Breast epithelium (tissue), 4 donors: ENCODE results near the gene TTPAL. TPM values are rescaled to one million over a fixed set of nuclear protein-coding genes. Genes with fewer than 3 reads are reported as not detected.

Source experiments
- DNase-seq, 2 donors: peaks; one replicate each; pipeline ENCODE4 v3.0.0-alpha.2; 2019; ENCODE audit warnings: low spot score in 2 of 2
- H3K27ac ChIP-seq, 2 donors: fragments of 200-600 bp; sonication (generic) in 1 of 2; one replicate each; pipeline ENCODE4 v1.5.1; 2016 to 2019; ENCODE audit warnings: mild to moderate bottlenecking in 1 of 2
- H3K27me3 ChIP-seq, 2 donors: fragments of 200-600 bp; sonication (generic) in 1 of 2; one replicate each; pipeline versions ENCODE4 v1.5.1 to v1.6.0; 2017 to 2019; ENCODE audit warnings: control low read depth in 1 of 2, mild to moderate bottlenecking in 1 of 2
- H3K36me3 ChIP-seq: fragments of 200-600 bp; one replicate; pipeline ENCODE4 v1.5.1; 2019
- H3K4me1 ChIP-seq, 2 donors: fragments of 200-600 bp; sonication (generic); one replicate each; pipeline ENCODE4 v1.5.1; 2016 to 2019; ENCODE audit warnings: control low read depth in 1 of 2
- H3K4me3 ChIP-seq, 3 donors: fragments of 200-600 bp; sonication (generic); 1 replicate in 2 of 3; 2 replicates in 1 of 3; pipeline ENCODE4 v1.5.1; 2016 to 2019; ENCODE audit warnings: mild to moderate bottlenecking in 3 of 3, moderate library complexity in 2 of 3
- H3K9me3 ChIP-seq, 2 donors: fragments of 200-600 bp; sonication (generic) in 1 of 2; one replicate each; pipeline ENCODE4 v1.5.1; 2016 to 2019; ENCODE audit warnings: control low read depth in 1 of 2
- CTCF ChIP-seq, 3 donors: fragments of 450-650 bp; IDR thresholded peaks; one replicate each; pipeline ENCODE4 v1.5.1; 2016 to 2017; ENCODE audit warnings: antibody characterized with exemption in 3 of 3, mild to moderate bottlenecking in 3 of 3, moderate library complexity in 3 of 3
- POLR2A ChIP-seq: fragments of 450-650 bp; IDR thresholded peaks from one replicate; pipeline ENCODE4 v1.6.1; 2016; ENCODE audit warnings: antibody characterized with exemption, mild to moderate bottlenecking, moderate library complexity
- POLR2AphosphoS5 ChIP-seq, 3 donors: sonication (generic); formaldehyde crosslinking; IDR thresholded peaks; one replicate each; pipeline ENCODE4 v1.6.1; 2017; ENCODE audit warnings: antibody characterized with exemption in 3 of 3
- intact Hi-C: fragments of 100-400 bp; cut with DNase I; formaldehyde crosslinking; loops from one replicate; pipeline ENCODE4 v1.15.1; 2023; ENCODE audit warnings: low total_unique reads
- total RNA-seq, 3 donors: library from RNA; depleted of rRNA; stranded (reverse); fragments of >200 nt; gene quantifications; one replicate each; pipeline ENCODE4 v1.1.0, GENCODE V29; 2016

The TTPAL gene
- total RNA-seq, 3 donors from 2014 or later, result 13.5 to 40.8 (median 14.7) TPM

DNA sequence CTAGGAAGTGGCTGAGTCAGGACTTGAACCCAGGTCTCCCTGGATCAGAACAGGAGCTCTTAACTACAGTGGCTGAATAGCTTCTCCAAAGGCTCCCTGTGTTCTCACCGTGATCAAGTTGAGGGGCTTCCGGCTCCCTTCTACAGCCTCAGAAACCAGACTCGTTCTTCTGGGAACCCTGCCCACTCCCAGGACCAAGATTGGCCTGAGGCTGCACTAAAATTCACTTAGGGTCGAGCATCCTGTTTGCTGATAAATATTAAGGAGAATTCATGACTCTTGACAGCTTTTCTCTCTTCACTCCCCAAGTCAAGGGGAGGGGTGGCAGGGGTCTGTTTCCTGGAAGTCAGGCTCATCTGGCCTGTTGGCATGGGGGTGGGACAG, 44.6 kb upstream of the TTPAL start:
- H3K4me1 ChIP-seq, result no peaks in the 10 kb centered on the region
- TF ChIP-seq POLR2AphosphoS5 (IDR thresholded peaks at IDR 0.05), result no peak
- TF ChIP-seq POLR2A, result no peak
- no peak for TF ChIP-seq CTCF (IDR thresholded peaks at IDR 0.05)
- H3K4me3 ChIP-seq, result no peak overlapping the region
- peaks cover 0 to 4% of the 10 kb centered on the region in 2 donors for H3K27me3 ChIP-seq
- no peaks in the 10 kb centered on the region for H3K9me3 ChIP-seq
- intact Hi-C loops, result no loop called here
- DNase-seq, result no peak
- H3K36me3 ChIP-seq, result no peaks in the 10 kb centered on the region
- H3K27ac ChIP-seq, result no peak overlapping the region

DNA sequence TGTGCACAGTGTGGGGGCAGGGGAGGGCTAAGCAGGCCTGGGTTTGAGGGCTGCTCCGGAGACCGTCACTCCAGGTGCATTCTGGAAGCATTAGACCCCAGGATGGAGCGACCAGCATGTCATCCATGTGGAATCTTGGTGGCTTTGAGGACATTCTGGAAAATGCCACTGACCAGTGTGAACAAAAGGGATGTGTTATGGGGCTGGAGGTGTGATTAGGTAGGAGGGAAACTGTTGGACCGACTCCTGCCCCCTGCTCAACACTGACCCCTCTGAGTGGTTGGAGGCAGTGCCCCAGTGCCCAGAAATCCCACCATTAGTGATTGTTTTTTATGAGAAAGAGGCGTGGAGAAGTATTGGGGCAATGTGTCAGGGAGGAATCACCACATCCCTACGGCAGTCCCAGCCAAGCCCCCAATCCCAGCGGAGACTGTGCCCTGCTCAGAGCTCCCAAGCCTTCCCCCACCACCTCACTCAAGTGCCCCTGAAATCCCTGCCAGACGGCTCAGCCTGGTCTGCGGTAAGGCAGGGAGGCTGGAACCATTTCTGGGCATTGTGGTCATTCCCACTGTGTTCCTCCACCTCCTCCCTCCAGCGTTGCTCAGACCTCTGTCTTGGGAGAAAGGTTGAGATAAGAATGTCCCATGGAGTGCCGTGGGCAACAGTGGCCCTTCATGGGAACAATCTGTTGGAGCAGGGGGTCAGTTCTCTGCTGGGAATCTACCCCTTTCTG, 44.0 kb upstream of the TTPAL start:
- no peak overlapping the region for H3K4me3 ChIP-seq
- H3K27ac ChIP-seq, result no peak overlapping the region
- intact Hi-C loops, result no loop called here
- no peaks in the 10 kb centered on the region for H3K4me1 ChIP-seq
- no peaks in the 10 kb centered on the region for H3K27me3 ChIP-seq
- H3K36me3 ChIP-seq, result no peaks in the 10 kb centered on the region
- no peak for DNase-seq
- H3K9me3 ChIP-seq, result no peaks in the 10 kb centered on the region
- TF ChIP-seq POLR2AphosphoS5 (IDR thresholded peaks at IDR 0.05), result no peak
- TF ChIP-seq POLR2A, result no peak
- no peak for TF ChIP-seq CTCF (IDR thresholded peaks at IDR 0.05)

- no peak for DNase-seq
- H3K4me1 ChIP-seq, result no peaks in the 10 kb centered on the region
- no peak overlapping the region for H3K4me3 ChIP-seq
- intact Hi-C loops, result no loop called here
- no peaks in the 10 kb centered on the region for H3K36me3 ChIP-seq
- no peaks in the 10 kb centered on the region for H3K9me3 ChIP-seq
- H3K27ac ChIP-seq, result no peak overlapping the region
- TF ChIP-seq POLR2A (no peak), POLR2AphosphoS5 (IDR thresholded peaks at IDR 0.05) (no peak), CTCF (IDR thresholded peaks at IDR 0.05) (no peak)
- no peaks in the 10 kb centered on the region for H3K27me3 ChIP-seq
Observed at GRCh38 chr20:44432618-44433577, 42.8 kb upstream of the TTPAL start.

- no peak for DNase-seq
- intact Hi-C loops, result no loop called here
- no peaks in the 10 kb centered on the region for H3K27me3 ChIP-seq
- H3K27ac ChIP-seq, result no peak overlapping the region
- no peaks in the 10 kb centered on the region for H3K9me3 ChIP-seq
- no peaks in the 10 kb centered on the region for H3K36me3 ChIP-seq
- H3K4me1 ChIP-seq, result no peaks in the 10 kb centered on the region
- TF ChIP-seq POLR2AphosphoS5 (IDR thresholded peaks at IDR 0.05) (no peak), POLR2A (no peak), CTCF (IDR thresholded peaks at IDR 0.05) (no peak)
- H3K4me3 ChIP-seq, result no peak overlapping the region
Observed at GRCh38 chr20:44433751-44434538, 41.7 kb upstream of the TTPAL start.
